ENCODE results near the gene TMCO4.

Gene TMCO4

DNA sequence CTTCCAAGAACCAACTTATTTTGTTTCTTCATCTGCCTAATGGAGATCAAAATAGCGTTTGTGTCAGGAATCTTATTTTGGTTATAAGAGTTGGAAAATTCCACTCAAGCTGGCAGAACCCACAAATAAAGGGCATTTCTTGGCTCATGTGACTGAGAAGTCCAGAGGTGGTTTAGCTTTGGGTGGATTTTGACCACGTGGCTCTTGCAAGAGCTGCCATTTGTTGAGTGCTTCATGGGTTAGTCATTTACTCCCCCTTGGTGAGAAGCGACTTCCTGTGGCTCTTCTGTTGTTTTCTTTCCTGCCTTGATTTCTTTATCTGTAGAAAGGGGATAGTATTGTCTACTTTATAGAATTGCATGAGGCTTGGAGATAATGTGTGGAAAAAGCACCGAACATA lies 24.8 kb upstream of the TMCO4 start (continued):
- TF ChIP-seq, protein P1, sequence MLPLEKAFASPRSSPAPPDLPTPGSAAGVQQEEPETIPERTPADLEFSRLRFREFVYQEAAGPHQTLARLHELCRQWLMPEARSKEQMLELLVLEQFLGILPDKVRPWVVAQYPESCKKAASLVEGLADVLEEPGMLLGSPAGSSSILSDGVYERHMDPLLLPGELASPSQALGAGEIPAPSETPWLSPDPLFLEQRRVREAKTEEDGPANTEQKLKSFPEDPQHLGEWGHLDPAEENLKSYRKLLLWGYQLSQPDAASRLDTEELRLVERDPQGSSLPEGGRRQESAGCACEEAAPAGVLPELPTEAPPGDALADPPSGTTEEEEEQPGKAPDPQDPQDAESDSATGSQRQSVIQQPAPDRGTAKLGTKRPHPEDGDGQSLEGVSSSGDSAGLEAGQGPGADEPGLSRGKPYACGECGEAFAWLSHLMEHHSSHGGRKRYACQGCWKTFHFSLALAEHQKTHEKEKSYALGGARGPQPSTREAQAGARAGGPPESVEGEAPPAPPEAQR (tag by site-specific recombination; IDR thresholded peaks at IDR 0.05) = no peak
- TF ChIP-seq MZF1 (tag by site-specific recombination; IDR thresholded peaks at IDR 0.05; ENCODE audit: borderline replicate concordance) = no peak
- no peak for TF ChIP-seq ZNF366 (tag by site-specific recombination; conservative IDR thresholded peaks at IDR 0.05)
- TF ChIP-seq MEIS1 (CRISPR knock-in tag; IDR thresholded peaks at IDR 0.05; ENCODE audit: borderline replicate concordance) = no peak
- no peak for TF ChIP-seq ZNF433 (tag by site-specific recombination; IDR thresholded peaks at IDR 0.05; ENCODE audit: low read depth)
- no peak for TF ChIP-seq ZNF146 (tag by site-specific recombination; IDR thresholded peaks at IDR 0.05)
- TF ChIP-seq ZNF354C (tag by site-specific recombination; IDR thresholded peaks at IDR 0.05; ENCODE audit: borderline replicate concordance, low read depth) = no peak
- TF ChIP-seq ZNF571 (tag by site-specific recombination; IDR thresholded peaks at IDR 0.05) = no peak
- TF ChIP-seq ZNF677 (tag by site-specific recombination; IDR thresholded peaks at IDR 0.05) = no peak
- TF ChIP-seq ZSCAN30 (tag by site-specific recombination; IDR thresholded peaks at IDR 0.05) = no peak

DNA sequence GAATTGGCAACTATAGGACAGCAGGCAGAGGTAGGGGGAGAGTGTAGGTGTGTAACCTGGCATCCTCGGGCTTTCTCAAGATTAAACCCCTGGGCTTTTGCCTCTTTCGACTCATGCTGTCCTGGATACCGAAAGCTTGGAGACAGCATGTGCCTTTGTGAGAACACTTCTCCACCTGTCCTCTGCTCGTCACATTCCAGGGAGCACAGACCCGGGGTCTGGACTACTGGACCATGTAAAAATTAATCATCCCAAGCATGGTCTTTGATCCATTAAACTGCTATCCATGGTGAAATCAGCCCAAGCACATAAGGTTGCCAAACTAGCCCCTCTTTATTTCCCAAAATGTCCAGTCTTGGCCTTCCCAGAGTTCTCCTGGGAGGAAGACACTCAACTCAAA lies 24.3 kb upstream of the TMCO4 start:
- H3K27ac ChIP-seq (ENCODE audit: extremely low read depth, low read depth, low read length) = no peak overlapping the region
- peaks cover 4% of the 10 kb centered on the region for H3K4me1 ChIP-seq (ENCODE audit: control insufficient read depth, insufficient read depth, low read length)
- H3K36me3 ChIP-seq (ENCODE audit: control insufficient read depth in 2 of 2, insufficient read depth in 1 of 2, low read length in 2 of 2) = no peaks in the 10 kb centered on the region
- POLR2A ChIA-PET = no interaction called here
- no peak overlapping the region for H3K4me3 ChIP-seq (ENCODE audit: low read depth, low read length)
- H3K9me3 ChIP-seq (ENCODE audit: control insufficient read depth, insufficient read depth, low read depth, low read length) = no peaks in the 10 kb centered on the region
- no peak for TF ChIP-seq ZNF292 (tag by site-specific recombination; IDR thresholded peaks at IDR 0.05; ENCODE audit: borderline replicate concordance, low read depth)
- TF ChIP-seq ZNF529 (tag by site-specific recombination; IDR thresholded peaks at IDR 0.05; ENCODE audit: insufficient replicate concordance) = no peak
- TF ChIP-seq, protein P2, sequence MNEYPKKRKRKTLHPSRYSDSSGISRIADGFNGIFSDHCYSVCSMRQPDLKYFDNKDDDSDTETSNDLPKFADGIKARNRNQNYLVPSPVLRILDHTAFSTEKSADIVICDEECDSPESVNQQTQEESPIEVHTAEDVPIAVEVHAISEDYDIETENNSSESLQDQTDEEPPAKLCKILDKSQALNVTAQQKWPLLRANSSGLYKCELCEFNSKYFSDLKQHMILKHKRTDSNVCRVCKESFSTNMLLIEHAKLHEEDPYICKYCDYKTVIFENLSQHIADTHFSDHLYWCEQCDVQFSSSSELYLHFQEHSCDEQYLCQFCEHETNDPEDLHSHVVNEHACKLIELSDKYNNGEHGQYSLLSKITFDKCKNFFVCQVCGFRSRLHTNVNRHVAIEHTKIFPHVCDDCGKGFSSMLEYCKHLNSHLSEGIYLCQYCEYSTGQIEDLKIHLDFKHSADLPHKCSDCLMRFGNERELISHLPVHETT (tag by site-specific recombination; IDR thresholded peaks at IDR 0.05) = no peak
- no peak for TF ChIP-seq ZIC2 (tag by site-specific recombination; IDR thresholded peaks at IDR 0.05)
- TF ChIP-seq, protein P3, sequence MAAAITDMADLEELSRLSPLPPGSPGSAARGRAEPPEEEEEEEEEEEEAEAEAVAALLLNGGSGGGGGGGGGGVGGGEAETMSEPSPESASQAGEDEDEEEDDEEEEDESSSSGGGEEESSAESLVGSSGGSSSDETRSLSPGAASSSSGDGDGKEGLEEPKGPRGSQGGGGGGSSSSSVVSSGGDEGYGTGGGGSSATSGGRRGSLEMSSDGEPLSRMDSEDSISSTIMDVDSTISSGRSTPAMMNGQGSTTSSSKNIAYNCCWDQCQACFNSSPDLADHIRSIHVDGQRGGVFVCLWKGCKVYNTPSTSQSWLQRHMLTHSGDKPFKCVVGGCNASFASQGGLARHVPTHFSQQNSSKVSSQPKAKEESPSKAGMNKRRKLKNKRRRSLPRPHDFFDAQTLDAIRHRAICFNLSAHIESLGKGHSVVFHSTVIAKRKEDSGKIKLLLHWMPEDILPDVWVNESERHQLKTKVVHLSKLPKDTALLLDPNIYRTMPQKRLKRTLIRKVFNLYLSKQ (tag by site-specific recombination; IDR thresholded peaks at IDR 0.05; ENCODE audit: borderline replicate concordance) = no peak
- no peak for TF ChIP-seq ZNF19 (tag by site-specific recombination; IDR thresholded peaks at IDR 0.05; ENCODE audit: low read depth)
- TF ChIP-seq ZSCAN30 (tag by site-specific recombination; IDR thresholded peaks at IDR 0.05) = no peak
- no peak for TF ChIP-seq ZNF335 (tag by site-specific recombination; conservative IDR thresholded peaks at IDR 0.05)
- no peak for TF ChIP-seq BCL11A (tag by site-specific recombination; IDR thresholded peaks at IDR 0.05; ENCODE audit: low read depth)
- TF ChIP-seq ZNF112 (tag by site-specific recombination; IDR thresholded peaks at IDR 0.05) = no peak
- TF ChIP-seq ZNF354C (tag by site-specific recombination; IDR thresholded peaks at IDR 0.05; ENCODE audit: borderline replicate concordance, low read depth) = no peak
- TF ChIP-seq, protein P4, sequence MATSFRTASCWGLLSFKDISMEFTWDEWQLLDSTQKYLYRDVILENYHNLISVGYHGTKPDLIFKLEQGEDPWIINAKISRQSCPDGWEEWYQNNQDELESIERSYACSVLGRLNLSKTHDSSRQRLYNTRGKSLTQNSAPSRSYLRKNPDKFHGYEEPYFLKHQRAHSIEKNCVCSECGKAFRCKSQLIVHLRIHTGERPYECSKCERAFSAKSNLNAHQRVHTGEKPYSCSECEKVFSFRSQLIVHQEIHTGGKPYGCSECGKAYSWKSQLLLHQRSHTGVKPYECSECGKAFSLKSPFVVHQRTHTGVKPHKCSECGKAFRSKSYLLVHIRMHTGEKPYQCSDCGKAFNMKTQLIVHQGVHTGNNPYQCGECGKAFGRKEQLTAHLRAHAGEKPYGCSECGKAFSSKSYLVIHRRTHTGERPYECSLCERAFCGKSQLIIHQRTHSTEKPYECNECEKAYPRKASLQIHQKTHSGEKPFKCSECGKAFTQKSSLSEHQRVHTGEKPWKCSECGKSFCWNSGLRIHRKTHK (tag by site-specific recombination; IDR thresholded peaks at IDR 0.05) = no peak
- no peak for TF ChIP-seq ZNF677 (tag by site-specific recombination; IDR thresholded peaks at IDR 0.05)
- CTCF ChIA-PET = no interaction called here
